Activated naive CD8-positive, alpha-beta T cell treated with anti-CD3 and anti-CD28 coated beads for 36 hours (primary cell): Measurements from ENCODE around the gene CALD1. TPM values are rescaled to one million over a fixed set of nuclear protein-coding genes. Genes with fewer than 3 reads are reported as not detected.

ENCODE experiments used
- DNase-seq: peaks from one replicate; pipeline ENCODE4 v3.0.0; 2021
- H3K27ac Mint-ChIP-seq: one replicate; pipeline ENCODE4 v1.8.0; 2022; ENCODE audit warnings: mild to moderate bottlenecking, moderate library complexity, mixed read lengths
- H3K27me3 Mint-ChIP-seq: one replicate; pipeline ENCODE4 v1.8.0; 2022; ENCODE audit warnings: mild to moderate bottlenecking, mixed read lengths
- H3K36me3 Mint-ChIP-seq: one replicate; pipeline ENCODE4 v1.8.0; 2021; ENCODE audit warnings: mild to moderate bottlenecking, mixed read lengths
- H3K4me1 Mint-ChIP-seq: one replicate; pipeline ENCODE4 v1.8.0; 2021; ENCODE audit warnings: mixed read lengths
- H3K4me3 Mint-ChIP-seq: one replicate; pipeline ENCODE4 v1.8.0; 2022; ENCODE audit warnings: mild to moderate bottlenecking, moderate library complexity, mixed read lengths
- H3K9me3 Mint-ChIP-seq: one replicate; pipeline ENCODE4 v1.8.0; 2022; ENCODE audit warnings: mixed read lengths
- total RNA-seq, 2 experiments: library from RNA; stranded (reverse); gene quantifications; one replicate each; pipeline ENCODE4 v1.2.3, GENCODE V29; 2021

Gene CALD1
- total RNA-seq, 2 experiments from 2014 or later, result 1.1 TPM

DNA sequence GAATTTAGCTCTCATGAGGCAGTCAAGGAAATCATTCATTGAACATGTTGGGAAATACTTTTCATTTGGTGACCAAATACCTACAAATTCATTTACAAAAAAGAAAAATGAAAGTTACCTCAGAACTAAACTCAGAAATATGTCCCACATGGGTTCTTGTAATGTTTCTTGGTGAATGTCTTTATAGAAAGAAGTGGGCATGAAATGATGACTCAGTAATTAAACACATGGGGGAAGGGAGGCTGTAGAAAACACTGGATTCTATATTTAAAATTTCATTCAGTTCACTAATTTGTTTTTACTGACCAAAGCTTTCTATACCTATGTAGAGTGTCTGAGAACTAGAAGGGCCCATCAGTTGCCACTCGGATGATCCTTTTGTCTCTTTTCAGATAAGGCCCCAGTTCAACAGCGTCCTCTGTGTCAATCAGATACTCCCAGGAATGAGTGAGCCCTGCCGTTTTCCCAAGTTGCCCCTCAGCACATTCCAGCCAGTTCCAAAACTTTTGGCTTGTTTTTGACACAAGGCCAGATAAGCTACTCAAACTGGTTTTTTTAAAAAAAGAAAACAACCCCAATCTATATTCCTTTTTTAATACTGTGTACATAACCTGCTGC, 157.6 kb downstream of the CALD1 start:
- Mint-ChIP-seq H3K9me3 (no peaks in the 10 kb centered on the region), H3K36me3 (no peaks in the 10 kb centered on the region), H3K27me3 (no peaks in the 10 kb centered on the region), H3K27ac (no peak overlapping the region), H3K4me1 (peaks cover 3% of the 10 kb centered on the region), H3K4me3 (no peak overlapping the region)
- no peak for DNase-seq

DNA sequence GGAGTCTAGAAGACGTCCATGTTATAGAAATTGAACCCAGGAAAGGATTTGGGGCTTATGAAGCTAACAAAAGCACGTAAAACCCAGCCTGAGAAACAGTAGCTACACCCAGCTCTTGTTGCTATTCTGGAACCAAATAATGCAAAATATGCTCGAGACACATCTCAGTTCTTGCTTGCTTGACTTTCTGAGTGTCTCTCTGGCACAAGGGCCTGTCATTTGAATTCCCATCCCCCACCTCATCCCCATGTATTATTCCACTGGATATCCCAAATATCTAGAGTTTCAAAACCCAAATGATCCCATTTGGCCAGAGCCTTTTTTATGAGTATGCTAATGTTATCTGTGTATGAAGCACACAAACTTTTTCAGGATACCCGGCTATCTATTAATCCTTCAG, 158.7 kb downstream of the CALD1 start:
- Mint-ChIP-seq H3K36me3 (no peaks in the 10 kb centered on the region), H3K27ac (no peak overlapping the region), H3K4me3 (no peak overlapping the region), H3K27me3 (no peaks in the 10 kb centered on the region), H3K4me1 (peaks cover 3% of the 10 kb centered on the region), H3K9me3 (no peaks in the 10 kb centered on the region)
- DNase-seq, result no peak

GRCh38 chr7:134939136-134939535, 159.7 kb downstream of the CALD1 start:
- Mint-ChIP-seq H3K4me3 (no peak overlapping the region), H3K27ac (no peak overlapping the region), H3K27me3 (no peaks in the 10 kb centered on the region)

DNA sequence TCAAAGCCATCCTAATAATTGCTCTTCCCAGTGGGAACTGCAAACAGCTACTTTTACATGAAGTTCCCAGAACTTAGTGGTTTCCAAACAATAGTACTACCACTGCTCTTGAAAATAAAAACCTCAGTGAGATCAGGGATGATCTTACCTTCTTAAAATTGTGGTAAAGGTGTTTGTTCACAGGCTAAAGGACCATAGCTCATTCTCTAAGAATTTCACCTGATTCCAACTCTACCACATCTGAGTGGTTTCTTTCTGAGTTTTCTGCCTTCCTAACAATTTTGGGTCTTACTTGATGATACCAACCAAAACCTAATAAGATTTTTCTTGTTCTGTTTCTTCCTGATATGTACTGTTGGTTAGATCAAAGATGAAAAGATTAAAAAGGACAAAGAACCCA, 161.3 kb downstream of the CALD1 start:
- no peaks in the 10 kb centered on the region for H3K27me3 Mint-ChIP-seq

More at GRCh38 chr7:134939136-134939535, 159.7 kb downstream of the CALD1 start:
- no peak for DNase-seq
- no peaks in the 10 kb centered on the region for H3K36me3 Mint-ChIP-seq
- no peaks in the 10 kb centered on the region for H3K9me3 Mint-ChIP-seq
- H3K4me1 Mint-ChIP-seq, result peaks cover 3% of the 10 kb centered on the region

GRCh38 chr7:134941185-134941900, 161.9 kb downstream of the CALD1 start:
- peaks cover 8% of the 10 kb centered on the region for H3K4me1 Mint-ChIP-seq
- H3K36me3 Mint-ChIP-seq, result no peaks in the 10 kb centered on the region
- H3K9me3 Mint-ChIP-seq, result no peaks in the 10 kb centered on the region
- H3K27ac Mint-ChIP-seq, result no peak overlapping the region
- DNase-seq, result no peak
- H3K27me3 Mint-ChIP-seq, result no peaks in the 10 kb centered on the region
- H3K4me3 Mint-ChIP-seq, result no peak overlapping the region

More for the DNA sequence above, 161.3 kb downstream of the CALD1 start:
- H3K4me3 Mint-ChIP-seq, result no peak overlapping the region
- H3K9me3 Mint-ChIP-seq, result no peaks in the 10 kb centered on the region
- H3K36me3 Mint-ChIP-seq, result no peaks in the 10 kb centered on the region
- DNase-seq, result no peak
- H3K4me1 Mint-ChIP-seq, result peaks cover 4% of the 10 kb centered on the region
- no peak overlapping the region for H3K27ac Mint-ChIP-seq

GRCh38 chr7:134941952-134942351, 162.5 kb downstream of the CALD1 start:
- H3K4me3 Mint-ChIP-seq, result no peak overlapping the region
- DNase-seq, result no peak
- H3K9me3 Mint-ChIP-seq, result no peaks in the 10 kb centered on the region
- peaks cover 13% of the 10 kb centered on the region for H3K4me1 Mint-ChIP-seq
- no peak overlapping the region for H3K27ac Mint-ChIP-seq
- H3K27me3 Mint-ChIP-seq, result no peaks in the 10 kb centered on the region
- no peaks in the 10 kb centered on the region for H3K36me3 Mint-ChIP-seq

- Mint-ChIP-seq H3K4me3 (no peak overlapping the region), H3K27me3 (no peaks in the 10 kb centered on the region), H3K9me3 (no peaks in the 10 kb centered on the region), H3K4me1 (peaks cover 14% of the 10 kb centered on the region), H3K36me3 (no peaks in the 10 kb centered on the region), H3K27ac (no peak overlapping the region)
- no peak for DNase-seq
Observed at GRCh38 chr7:134942690-134943466, 163.4 kb downstream of the CALD1 start.

DNA sequence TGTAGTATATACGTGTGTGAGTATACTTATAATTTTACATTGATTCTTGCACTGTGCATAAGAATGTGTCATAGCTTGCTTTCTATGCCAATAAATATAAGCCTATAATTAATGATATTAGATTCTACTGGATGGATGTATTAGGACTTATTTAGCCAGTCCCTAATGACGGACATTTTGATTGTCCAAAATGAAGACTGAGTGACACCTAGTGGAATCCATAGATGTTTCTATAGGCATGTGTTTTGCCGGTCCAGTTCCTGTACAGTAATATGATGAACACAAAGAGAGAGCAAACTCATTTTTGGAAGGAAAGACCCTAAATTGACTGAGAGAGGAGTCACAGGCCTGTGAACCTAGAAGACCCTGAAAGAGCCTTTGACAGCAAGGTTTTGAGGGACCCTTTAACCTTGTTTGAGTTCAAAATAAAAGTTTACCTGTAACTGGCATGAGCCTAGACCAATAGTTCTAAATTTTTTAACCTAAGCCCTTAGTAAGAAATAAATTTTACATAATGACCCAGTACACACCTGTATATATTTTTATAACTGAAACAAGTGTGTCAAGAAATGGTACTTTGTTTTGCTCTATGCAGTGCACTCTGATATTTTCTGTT, 164.5 kb downstream of the CALD1 start:
- H3K4me1 Mint-ChIP-seq, result peaks cover 14% of the 10 kb centered on the region
- H3K27ac Mint-ChIP-seq, result no peak overlapping the region
- no peak overlapping the region for H3K4me3 Mint-ChIP-seq
- DNase-seq, result no peak
- no peaks in the 10 kb centered on the region for H3K27me3 Mint-ChIP-seq
- no peaks in the 10 kb centered on the region for H3K36me3 Mint-ChIP-seq
- no peaks in the 10 kb centered on the region for H3K9me3 Mint-ChIP-seq

DNA sequence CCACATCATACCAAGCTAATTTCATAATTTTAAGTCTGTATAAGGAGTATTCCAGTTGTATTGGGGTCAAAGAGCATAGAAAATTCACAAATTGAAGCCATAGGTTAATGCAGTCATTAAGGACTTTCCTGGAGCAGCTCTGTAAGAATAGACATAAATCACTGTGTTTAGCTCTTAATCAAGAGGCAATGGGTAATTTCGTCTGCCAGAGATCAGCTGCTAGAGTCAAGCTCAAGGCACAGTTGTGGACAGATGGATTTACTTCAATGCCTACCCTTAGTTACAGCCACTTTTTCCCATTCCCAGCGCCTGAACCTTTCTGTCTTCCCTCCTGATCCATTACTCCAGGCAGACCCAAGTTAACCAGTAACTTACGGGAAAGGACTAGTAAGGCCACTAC, 166.3 kb downstream of the CALD1 start:
- peaks cover 14% of the 10 kb centered on the region for H3K4me1 Mint-ChIP-seq

GRCh38 chr7:134946260-134946659, 166.8 kb downstream of the CALD1 start:
- H3K27me3 Mint-ChIP-seq, result no peaks in the 10 kb centered on the region
- H3K36me3 Mint-ChIP-seq, result no peaks in the 10 kb centered on the region
- H3K27ac Mint-ChIP-seq, result no peak overlapping the region
- peak; percentile 8 for DNase-seq
- no peaks in the 10 kb centered on the region for H3K9me3 Mint-ChIP-seq
- H3K4me3 Mint-ChIP-seq, result no peak overlapping the region
- H3K4me1 Mint-ChIP-seq, result peaks cover 14% of the 10 kb centered on the region

More for the DNA sequence above, 166.3 kb downstream of the CALD1 start:
- Mint-ChIP-seq H3K27me3 (no peaks in the 10 kb centered on the region), H3K36me3 (no peaks in the 10 kb centered on the region), H3K9me3 (no peaks in the 10 kb centered on the region), H3K27ac (no peak overlapping the region), H3K4me3 (no peak overlapping the region)
- DNase-seq, result no peak

DNA sequence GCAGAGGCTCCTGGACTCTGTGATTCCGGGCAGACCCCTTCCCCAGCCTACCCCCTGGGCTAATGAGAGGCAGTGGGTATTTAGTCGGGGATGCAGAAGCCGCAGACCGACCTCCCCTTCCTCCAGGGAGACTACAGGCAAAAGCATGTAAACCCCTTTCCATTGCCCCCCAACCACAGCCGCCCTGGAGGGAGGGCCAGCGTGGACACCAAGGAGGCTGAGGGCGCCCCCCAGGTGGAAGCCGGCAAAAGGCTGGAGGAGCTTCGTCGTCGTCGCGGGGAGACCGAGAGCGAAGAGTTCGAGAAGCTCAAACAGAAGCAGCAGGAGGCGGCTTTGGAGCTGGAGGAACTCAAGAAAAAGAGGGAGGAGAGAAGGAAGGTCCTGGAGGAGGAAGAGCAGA, 167.9 kb downstream of the CALD1 start:
- DNase-seq, result no peak
- H3K9me3 Mint-ChIP-seq, result no peaks in the 10 kb centered on the region
- peaks cover 14% of the 10 kb centered on the region for H3K4me1 Mint-ChIP-seq
- H3K36me3 Mint-ChIP-seq, result no peaks in the 10 kb centered on the region
- no peaks in the 10 kb centered on the region for H3K27me3 Mint-ChIP-seq
- H3K4me3 Mint-ChIP-seq, result no peak overlapping the region
- no peak overlapping the region for H3K27ac Mint-ChIP-seq

DNA sequence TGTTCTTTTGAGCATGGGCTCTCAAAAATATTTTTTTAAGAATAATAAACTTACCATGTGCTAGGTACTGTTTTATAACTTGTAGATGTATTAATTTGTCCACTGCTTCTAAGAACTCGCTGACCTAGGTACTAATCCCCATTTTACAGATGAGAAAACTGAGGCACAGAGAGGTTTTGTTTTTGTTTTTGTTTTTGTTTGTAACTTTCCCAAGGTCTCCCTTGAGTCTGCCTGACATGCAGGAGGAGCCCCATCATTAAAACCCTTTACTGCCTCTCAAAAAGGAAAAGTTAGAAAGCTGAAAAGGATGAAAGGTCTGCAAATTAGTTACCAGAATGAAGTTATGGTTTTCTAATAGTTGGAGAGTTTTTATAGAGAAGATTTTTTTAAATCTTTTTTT, 168.4 kb downstream of the CALD1 start:
- H3K9me3 Mint-ChIP-seq, result no peaks in the 10 kb centered on the region

DNA sequence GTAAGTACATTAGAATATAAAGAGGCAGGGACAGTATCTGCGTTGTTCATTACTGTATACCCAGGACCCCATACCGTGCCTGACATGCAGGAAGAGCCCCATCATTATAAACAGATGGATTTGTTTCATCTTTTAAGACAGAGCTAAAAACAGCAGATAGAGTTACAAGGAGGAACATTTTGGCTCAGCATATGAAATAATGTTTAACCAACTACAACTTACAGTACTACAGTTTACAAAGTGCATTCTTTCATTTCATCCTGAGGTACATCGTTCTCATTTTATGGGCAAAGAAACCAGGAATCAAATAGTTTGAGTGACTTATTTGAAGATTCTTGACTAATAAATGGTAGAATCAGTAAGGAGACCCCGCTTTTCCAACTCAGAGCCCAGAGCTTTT, 168.8 kb downstream of the CALD1 start:
- Mint-ChIP-seq H3K27ac (no peak overlapping the region), H3K27me3 (no peaks in the 10 kb centered on the region), H3K9me3 (no peaks in the 10 kb centered on the region), H3K4me1 (peaks cover 14% of the 10 kb centered on the region), H3K36me3 (no peaks in the 10 kb centered on the region), H3K4me3 (no peak overlapping the region)
- no peak for DNase-seq

More for the DNA sequence above, 168.4 kb downstream of the CALD1 start:
- Mint-ChIP-seq H3K27ac (no peak overlapping the region), H3K36me3 (no peaks in the 10 kb centered on the region), H3K27me3 (no peaks in the 10 kb centered on the region), H3K4me1 (peaks cover 14% of the 10 kb centered on the region), H3K4me3 (no peak overlapping the region)
- DNase-seq, result no peak

DNA sequence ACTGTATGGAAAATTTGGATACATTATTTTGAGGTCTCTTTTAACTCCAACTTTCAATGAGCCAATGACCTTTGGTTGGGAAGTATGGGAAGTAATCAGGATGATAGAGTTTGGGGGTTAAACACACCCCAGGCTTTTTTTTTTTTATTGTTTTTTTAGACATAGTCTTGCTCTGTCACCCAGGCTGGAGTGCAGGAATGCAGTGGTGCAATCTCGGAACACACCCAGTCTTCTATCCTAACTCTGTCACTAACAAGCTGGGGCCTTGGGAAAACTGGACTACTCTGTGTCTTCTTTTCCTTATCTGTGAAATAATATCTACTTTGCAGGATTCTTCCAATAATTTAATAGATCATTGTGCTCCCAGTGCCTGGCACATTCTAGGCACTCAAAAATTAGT, 169.3 kb downstream of the CALD1 start:
- Mint-ChIP-seq H3K9me3 (no peaks in the 10 kb centered on the region), H3K36me3 (no peaks in the 10 kb centered on the region), H3K27ac (no peak overlapping the region), H3K4me1 (peaks cover 14% of the 10 kb centered on the region), H3K4me3 (no peak overlapping the region), H3K27me3 (no peaks in the 10 kb centered on the region)
- no peak for DNase-seq

DNA sequence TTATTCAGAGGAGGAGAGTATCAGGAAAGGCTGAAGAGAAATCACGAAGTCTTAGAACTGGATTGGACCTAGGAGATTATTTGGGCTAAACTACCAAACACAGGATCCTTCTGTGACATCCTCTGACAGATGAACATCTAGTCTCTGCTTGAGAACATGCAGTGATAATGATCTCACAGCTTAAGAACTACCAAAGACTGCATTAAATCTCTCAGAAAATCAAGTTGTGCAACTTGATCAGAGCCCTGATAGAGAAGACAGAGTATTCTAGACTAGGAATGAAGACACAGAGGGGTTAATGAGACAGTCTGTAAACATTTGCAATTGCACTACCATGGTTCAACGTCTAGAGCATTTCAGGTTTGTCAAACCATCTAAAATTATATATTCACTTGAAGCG, 169.7 kb downstream of the CALD1 start:
- DNase-seq, result no peak
- no peak overlapping the region for H3K4me3 Mint-ChIP-seq
- no peaks in the 10 kb centered on the region for H3K27me3 Mint-ChIP-seq
- H3K27ac Mint-ChIP-seq, result no peak overlapping the region
- H3K4me1 Mint-ChIP-seq, result peaks cover 14% of the 10 kb centered on the region
- H3K36me3 Mint-ChIP-seq, result no peaks in the 10 kb centered on the region
- no peaks in the 10 kb centered on the region for H3K9me3 Mint-ChIP-seq
